Right atrium auricular region (tissue), 2 donors: ENCODE data around the gene ANKRD22. TPM values are rescaled to one million over a fixed set of nuclear protein-coding genes. Genes with fewer than 3 reads are reported as not detected.
A peak's percentile ranks its signal among the peaks of the same experiment; 100 is the strongest.
"Not testable (repeated sequence)": the region's sequence is repeated elsewhere in the genome, so short reads cannot be mapped to it uniquely, and the experiment has no call there.

Source experiments
- DNase-seq: peaks from one replicate; pipeline ENCODE4 v3.0.0-alpha.2; 2019; ENCODE audit warnings: low spot score
- H3K27ac ChIP-seq, 2 donors: fragments of 200-600 bp; sonication (generic); 1 replicate in 1 of 2; 2 replicates in 1 of 2; pipeline ENCODE4 v1.5.1; 2016 to 2019
- H3K27me3 ChIP-seq, 2 donors: fragments of 200-600 bp; sonication (generic); one replicate each; pipeline versions ENCODE4 v1.5.1 to v1.6.0; 2017 to 2019
- H3K36me3 ChIP-seq: fragments of 200-600 bp; sonication (generic); one replicate; pipeline ENCODE4 v1.5.1; 2016
- H3K4me1 ChIP-seq, 2 donors: fragments of 200-600 bp; sonication (generic); one replicate each; pipeline versions ENCODE4 v1.5.1 to v1.6.0; 2017 to 2019
- H3K4me3 ChIP-seq, 2 donors: fragments of 200-600 bp; sonication (generic); 1 replicate in 1 of 2; 2 replicates in 1 of 2; pipeline ENCODE4 v1.5.1; 2017 to 2019; ENCODE audit warnings: mild to moderate bottlenecking in 1 of 2, moderate library complexity in 1 of 2
- H3K9me3 ChIP-seq, 2 donors: fragments of 200-600 bp; sonication (generic); one replicate each; pipeline ENCODE4 v1.5.1; 2019
- CTCF ChIP-seq, 2 donors: fragments of 200-600 bp; sonication (generic); IDR thresholded peaks; one replicate each; pipeline ENCODE4 v1.5.1; 2019; ENCODE audit warnings: antibody characterized with exemption in 2 of 2
- total RNA-seq, 2 donors: library from RNA; depleted of rRNA; stranded (reverse); fragments of >200 nt; gene quantifications; one replicate each; pipeline ENCODE4 v1.1.0, GENCODE V29; 2016

The ANKRD22 gene
- total RNA-seq, 2 donors from 2014 or later = not detected

GRCh38 chr10:88838766-88839350, 12.8 kb downstream of the ANKRD22 start:
- no peaks in the 10 kb centered on the region for H3K9me3 ChIP-seq
- H3K27me3 ChIP-seq = no peaks in the 10 kb centered on the region
- no peak for DNase-seq
- no peak for TF ChIP-seq CTCF (IDR thresholded peaks at IDR 0.05)
- H3K36me3 ChIP-seq = no peaks in the 10 kb centered on the region
- no peaks in the 10 kb centered on the region for H3K4me1 ChIP-seq
- no peak overlapping the region for H3K4me3 ChIP-seq
- H3K27ac ChIP-seq = no peak overlapping the region

- H3K27me3 ChIP-seq, H3K27ac ChIP-seq, H3K36me3 ChIP-seq, H3K4me1 ChIP-seq, H3K9me3 ChIP-seq, DNase-seq, H3K4me3 ChIP-seq: not testable (repeated sequence)
These were observed 14.0 kb downstream of the ANKRD22 start for GRCh38 chr10:88837632-88838031.

- H3K36me3 ChIP-seq = no peaks in the 10 kb centered on the region
- no peak overlapping the region for H3K4me3 ChIP-seq
- no peak for DNase-seq
- H3K27ac ChIP-seq = no peak overlapping the region
- no peaks in the 10 kb centered on the region for H3K4me1 ChIP-seq
- H3K9me3 ChIP-seq = no peaks in the 10 kb centered on the region
- H3K27me3 ChIP-seq = no peaks in the 10 kb centered on the region
- peak in 1 of 2 donors; percentile 1 for TF ChIP-seq CTCF (IDR thresholded peaks at IDR 0.05)
These were observed 15.8 kb downstream of the ANKRD22 start for GRCh38 chr10:88835910-88836221.

- Histone ChIP-seq H3K4me1 (no peaks in the 10 kb centered on the region), H3K4me3 (no peak overlapping the region), H3K9me3 (no peaks in the 10 kb centered on the region), H3K36me3 (no peaks in the 10 kb centered on the region), H3K27ac (no peak overlapping the region), H3K27me3 (no peaks in the 10 kb centered on the region)
- peak; percentile 82 to 89 for TF ChIP-seq CTCF (IDR thresholded peaks at IDR 0.05)
- DNase-seq = peak; percentile 82
These were observed 16.3 kb downstream of the ANKRD22 start for GRCh38 chr10:88835096-88835909.

GRCh38 chr10:88833723-88834122, 17.9 kb downstream of the ANKRD22 start:
- Histone ChIP-seq H3K4me1 (no peaks in the 10 kb centered on the region), H3K36me3 (no peaks in the 10 kb centered on the region), H3K27me3 (no peaks in the 10 kb centered on the region), H3K27ac (no peak overlapping the region), H3K9me3 (no peaks in the 10 kb centered on the region), H3K4me3 (no peak overlapping the region)
- no peak for TF ChIP-seq CTCF (IDR thresholded peaks at IDR 0.05)
- DNase-seq = no peak

GRCh38 chr10:88833156-88833555, 18.5 kb downstream of the ANKRD22 start:
- no peaks in the 10 kb centered on the region for H3K9me3 ChIP-seq
- H3K27me3 ChIP-seq = no peaks in the 10 kb centered on the region
- no peak overlapping the region for H3K27ac ChIP-seq
- no peaks in the 10 kb centered on the region for H3K4me1 ChIP-seq
- H3K4me3 ChIP-seq = no peak overlapping the region
- TF ChIP-seq CTCF (IDR thresholded peaks at IDR 0.05) = no peak
- H3K36me3 ChIP-seq = no peaks in the 10 kb centered on the region
- DNase-seq = no peak
